ENCODE results near the gene AK1.
"Not testable (repeated sequence)": the region's sequence is repeated elsewhere in the genome, so short reads cannot be mapped to it uniquely, and the experiment has no call there.

The AK1 gene

DNA sequence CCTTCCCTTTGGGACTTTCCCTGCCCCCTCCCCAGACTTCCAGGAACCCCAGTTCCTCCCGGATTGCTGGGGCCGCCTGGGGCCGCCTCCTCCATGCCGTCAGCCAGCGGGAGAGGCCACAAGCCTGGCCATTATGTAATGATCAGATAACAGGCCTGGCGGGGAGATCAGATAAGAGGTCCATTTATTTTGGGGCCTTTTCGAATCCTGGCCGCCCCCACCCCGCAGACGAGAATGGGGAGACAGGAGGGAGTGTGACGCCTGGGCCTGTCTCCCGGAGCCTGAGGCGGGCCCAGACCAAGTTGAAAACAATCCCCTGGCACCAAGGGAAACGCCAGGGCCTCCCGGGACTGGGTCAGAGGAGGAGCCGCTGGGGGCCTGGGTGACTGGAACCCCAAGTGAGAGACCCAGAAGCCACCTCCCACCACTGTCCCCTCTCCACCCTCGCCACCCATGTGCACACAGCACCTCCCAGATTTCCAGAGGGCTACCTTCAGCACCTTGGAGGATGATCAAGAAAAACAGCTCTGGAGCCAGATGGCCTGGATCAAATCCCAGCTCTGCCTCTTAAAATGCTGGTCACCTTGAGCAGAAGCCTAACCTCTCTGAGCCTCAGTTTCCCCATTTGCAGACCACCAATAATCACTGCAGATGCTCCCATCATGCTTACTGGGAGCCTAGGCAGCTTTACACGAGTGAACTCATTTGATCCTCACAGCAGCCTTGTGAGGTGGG, 30.9 kb downstream of the AK1 start:
- DNase-seq: no peak

DNA sequence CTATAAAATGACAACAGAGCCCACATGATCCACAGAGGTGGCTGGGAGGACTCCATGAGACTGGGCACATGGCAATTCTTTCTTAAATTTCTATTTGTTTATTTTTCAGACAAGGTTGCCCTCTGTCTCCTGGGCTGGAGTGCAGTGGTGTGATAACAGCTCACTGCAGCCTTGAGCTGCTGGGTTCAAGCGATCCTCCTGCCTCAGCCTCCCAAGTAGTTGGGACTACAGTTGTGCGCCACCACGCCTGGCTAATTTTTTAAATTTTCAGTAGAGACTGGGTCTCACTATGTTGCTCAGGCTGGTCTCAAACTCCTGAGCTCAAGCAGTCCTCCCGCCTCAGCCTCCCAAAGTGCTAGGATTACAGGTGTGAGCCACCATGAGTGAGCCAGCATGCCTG, 31.9 kb downstream of the AK1 start:
- DNase-seq: not testable (repeated sequence)

DNA sequence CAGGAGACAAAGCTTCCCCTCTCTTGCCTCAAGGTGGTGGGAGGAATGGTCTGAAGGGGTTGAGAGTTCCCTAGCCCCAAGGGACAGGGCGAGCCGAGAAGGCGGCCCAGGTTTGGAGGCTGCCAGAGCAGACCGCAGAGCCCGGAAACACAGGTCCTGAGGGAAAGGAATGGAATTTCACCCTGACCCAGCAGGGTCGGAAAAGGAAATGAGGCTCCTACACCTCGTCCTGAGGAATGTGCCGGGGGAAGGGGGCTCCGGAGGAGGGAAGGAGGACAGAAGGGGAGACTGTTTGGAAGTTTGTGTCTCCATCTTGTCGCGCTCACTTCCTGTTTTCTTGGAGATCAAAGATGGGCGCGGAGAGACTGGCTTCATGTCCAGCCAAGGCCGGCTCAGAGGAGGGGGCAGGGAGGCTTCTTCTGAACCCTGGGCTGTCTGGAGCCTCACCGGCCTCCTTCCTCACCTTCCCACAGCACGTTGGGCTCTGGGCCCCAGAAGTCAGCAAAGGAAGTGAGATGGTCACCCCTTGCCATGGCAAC, 32.6 kb downstream of the AK1 start:
- DNase-seq: no peak

DNA sequence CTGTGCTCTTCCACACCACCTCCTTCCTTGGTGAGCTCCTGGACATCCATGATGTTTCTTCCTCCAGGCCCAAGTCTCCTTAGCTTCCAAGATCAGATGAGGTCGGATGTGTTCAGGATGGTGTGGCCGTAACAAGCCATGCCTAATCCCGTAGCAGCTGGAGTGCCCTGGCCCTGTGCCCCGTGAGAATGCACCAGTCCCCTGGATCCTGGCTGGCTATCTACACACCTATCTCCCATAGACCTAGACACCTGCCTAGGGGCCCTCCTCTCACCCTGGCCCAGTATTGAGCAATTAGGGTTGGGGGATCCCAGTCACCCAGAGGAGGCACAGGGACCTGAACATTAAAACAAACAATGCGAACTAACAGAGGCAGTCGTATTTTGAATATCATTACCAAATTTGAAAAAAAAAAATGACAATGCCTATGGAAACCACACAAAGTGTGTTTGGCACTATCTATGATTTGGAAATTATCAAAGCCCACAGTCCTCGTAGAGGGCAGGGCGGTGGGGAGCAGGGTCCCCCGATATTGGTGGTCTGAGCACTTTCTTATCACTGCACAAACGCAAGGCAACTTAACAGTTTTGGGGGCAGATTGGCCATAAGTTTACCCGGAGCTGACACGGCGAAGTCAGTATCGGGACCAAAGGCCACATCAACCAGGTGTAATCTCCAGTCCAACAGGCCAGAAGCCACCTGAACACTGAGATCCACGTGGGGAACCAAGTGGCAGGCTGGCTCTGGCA, 36.2 kb downstream of the AK1 start:
- no peak for DNase-seq

DNA sequence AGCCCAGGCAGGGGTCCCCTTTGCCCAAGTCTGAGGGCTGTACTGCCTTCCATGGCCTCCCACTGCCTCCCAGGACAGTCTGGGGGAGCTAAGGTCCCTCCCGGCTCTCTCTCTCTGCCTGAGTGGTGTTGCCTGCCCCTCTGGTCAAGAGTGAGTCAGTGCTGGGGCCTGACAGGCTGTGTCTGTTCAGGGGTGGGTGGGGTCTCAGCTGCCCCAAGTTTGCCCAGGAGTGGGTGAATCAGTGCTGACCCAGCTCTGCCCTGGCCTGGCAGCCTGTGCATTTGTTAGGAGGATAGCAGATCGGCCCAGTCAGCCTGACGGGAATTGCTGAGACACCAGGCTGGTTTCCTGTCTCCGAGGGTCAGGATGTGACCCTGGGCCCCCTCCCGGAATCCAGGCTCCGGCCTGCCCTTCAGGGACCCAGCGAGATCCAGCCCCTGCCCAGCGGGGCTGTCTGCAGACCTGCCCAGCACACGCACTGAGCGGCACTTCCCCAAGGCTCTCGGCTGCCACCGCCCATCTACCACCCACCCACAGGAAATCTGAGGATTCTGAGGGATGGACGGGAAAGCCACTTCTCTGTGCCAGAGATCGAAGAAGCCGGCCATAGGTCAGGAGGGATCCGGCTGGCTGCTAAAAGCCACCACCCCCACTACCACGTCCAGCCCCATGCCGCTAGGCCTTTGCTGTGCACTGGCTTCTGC, 38.9 kb downstream of the AK1 start:
- no peak for DNase-seq

DNA sequence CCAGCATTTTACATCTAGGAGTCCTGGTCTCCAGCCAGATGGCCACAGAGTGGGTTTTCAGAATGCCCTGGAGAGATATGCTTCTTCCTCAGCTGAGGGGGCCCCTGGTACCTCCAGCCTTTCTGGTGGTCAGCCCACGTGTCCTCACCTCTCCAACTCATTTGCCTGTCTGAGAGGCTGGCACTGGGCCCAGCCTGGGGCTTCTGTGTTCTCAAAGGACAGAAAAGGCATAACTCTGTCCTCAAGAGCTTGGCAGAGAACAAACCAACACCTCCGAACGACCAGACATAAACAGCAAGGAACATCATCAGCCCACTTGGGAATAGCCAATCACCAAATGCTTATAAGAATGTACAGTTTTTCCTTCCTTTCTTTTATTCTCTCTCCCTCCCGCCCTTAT, 40.1 kb downstream of the AK1 start:
- DNase-seq: no peak

DNA sequence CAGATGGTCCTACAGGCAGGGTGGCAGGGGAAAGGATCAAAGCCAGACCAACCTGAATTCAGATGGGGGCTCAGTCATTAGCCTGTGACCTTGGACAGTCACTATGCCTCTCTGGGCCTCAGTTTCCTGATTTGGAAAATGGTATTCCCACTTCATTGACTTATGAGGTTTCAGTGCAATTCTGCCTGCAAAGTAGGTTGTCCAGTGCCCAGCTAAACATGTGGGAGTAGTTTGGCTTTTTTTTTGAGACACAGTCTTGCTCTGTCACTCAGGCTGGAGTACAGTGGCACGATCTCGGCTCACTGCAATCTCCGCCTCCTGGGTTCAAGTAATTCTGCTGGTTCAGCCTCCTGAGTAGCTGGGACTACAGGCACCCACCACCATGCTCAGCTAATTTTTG, 40.9 kb downstream of the AK1 start:
- not testable (repeated sequence) for DNase-seq

DNA sequence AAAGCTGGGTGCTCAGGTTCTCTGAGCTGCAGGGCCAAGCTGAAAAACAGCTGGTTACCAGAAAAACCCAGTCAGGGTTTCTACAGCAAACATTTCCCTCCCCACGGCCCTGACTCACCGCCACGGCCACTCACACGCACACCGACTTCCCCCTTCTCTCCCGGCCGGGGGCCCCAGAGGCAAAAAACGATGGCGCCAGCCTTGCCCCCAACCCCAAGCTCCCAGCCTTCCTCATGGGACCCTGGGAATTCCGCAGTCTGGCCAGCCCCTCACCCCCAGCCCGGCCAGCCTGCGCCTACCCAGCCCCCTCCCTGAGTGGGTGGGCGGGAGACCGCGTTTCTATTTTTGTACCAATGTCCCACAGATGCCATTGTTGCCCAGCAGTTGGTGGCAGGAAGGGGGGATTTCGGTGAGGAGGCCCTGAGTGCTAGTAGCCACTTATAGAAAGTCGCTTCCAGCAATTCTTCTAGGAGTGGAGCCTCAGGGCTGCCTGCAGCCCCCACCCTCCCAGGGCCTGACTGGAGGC, 41.4 kb downstream of the AK1 start:
- peak; percentile 15 for DNase-seq

DNA sequence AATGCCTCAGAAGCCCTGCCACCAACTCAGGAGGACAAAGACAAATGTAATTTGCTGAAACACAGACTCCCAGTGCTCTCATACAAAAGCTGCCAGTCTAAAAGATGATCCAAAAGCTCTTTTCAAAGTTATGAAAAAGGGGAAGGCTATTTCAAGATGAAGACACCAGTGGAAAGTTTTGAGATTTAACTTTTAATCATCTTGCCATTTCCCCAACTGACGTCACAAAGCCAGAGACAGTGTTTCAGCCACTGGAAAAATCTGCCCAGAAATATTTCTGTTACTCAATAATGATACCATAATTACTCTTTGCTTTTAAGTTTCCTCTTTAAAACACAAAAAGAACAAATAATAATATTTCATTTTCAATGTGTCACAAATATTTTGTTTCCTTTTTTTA, 43.9 kb downstream of the AK1 start:
- no peak for DNase-seq

DNA sequence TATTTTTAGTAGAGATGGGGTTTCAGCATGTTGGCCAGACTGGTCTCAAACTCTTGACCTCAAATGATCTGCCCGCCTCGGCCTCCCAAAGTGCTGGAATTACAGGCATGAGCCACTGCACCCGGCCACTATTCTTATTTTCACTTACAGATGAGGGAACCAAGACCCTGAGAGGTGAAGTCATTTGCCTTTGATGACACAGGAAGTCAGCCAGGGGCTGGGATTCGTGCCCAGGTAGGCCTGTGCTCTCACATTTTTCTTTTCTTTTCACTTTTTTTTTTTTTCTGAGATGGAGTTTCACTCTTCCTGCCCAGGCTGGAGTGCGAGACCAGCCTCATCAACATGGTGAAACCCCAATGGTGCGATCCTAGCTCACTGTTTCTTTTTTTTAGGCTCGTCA, 45.2 kb downstream of the AK1 start:
- no peak for DNase-seq

DNA sequence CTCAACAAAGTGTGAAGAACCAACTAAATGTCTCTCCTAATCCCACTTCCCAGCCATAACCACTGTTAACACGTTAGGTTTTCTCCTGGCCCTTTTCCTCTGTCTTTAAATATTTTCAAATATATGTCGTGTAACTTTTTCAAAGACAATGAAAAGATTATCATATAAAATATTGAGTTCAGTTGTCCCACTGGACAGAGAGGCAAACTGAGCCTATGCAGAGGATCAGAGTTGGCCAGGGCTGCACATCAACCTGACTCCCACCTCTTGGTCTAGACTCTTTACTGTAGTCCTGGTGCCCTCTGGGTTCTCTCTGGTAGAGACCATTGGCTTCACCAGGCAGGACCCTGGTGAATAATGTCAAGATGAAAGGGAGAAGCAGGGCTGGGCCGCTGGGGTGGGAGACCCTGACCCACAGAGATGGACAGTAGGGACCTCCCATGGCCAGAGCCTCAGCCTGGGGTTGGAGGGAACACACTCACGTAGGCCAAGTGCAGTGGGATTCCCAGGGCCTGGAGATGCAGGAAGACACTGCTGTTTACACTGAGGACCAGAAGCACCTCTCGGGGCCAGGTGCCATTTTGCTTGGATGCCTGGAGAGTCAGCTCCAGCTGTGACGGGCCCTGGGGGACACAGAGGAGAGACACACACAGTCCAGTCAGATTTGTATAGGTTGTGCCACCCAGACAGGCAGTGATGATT, 48.1 kb downstream of the AK1 start:
- no peak for DNase-seq

DNA sequence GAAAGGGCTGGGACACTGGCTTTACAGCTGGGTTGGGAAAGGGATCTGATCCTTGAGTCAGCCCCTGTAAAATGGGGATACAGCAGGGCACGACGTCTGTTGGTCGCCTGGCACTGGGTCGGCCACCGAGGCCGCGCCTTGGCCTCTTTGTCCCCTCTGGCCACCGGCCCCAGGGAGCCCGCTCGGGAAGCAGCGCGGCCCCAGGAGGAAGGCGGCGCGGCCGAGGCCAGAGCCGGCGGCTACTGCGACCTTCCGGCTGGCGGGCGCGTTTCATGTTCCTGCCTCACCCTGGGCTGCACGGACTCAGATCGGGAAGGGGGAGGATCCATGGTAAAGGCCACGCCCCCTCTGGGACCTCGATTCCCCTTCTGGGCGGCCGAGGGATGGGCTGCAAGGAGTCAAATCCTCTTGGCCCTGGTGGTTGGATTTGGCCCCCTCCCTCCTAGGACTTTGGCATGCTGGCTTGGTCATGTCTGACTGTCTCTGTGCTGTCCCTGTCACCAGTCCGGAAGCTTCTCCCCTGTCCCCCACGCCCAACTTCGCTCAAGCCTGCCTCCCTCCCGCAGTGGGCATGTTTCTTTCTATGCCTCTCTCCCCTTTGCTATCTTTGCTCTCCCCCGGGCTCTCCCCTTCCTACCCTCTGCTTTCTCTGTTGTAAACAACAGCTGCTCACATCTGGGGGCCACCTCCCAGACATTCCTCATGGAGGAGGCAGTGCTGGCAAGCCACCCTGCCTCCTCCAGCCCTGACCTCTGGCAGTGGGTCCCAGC, 49.0 kb downstream of the AK1 start:
- DNase-seq: no peak

DNA sequence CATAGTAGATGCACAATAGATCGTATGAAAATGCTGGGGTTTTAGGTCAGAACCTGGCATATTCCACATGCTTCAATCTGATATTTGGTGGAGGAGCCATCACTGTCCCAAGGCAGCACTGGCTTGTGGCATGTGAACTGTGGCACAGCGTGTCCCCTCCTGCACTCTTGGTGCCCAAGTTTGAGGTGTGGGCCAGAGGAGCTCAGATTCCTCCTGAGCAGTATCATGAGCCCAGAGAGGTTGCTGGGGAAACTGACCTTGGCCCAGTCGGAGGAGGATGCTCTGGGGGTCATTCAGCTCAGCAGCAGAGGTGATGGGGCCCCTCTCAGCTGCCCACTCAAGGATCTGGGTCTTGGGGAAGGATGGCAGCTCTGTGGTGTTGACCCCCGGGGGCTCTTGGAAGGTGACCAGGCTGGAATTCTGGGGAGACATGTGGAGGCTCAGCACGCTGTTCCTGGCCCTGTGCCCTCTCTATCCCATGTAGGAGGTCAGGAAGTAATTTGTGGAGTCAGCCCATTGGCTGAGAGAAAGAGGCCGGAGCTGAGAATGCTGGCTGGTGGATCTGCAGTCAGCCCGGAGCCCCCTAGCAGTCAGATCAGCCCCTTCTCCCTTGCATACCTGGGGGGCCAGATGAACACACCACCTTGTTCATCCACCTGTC, 51.1 kb downstream of the AK1 start:
- no peak for DNase-seq

DNA sequence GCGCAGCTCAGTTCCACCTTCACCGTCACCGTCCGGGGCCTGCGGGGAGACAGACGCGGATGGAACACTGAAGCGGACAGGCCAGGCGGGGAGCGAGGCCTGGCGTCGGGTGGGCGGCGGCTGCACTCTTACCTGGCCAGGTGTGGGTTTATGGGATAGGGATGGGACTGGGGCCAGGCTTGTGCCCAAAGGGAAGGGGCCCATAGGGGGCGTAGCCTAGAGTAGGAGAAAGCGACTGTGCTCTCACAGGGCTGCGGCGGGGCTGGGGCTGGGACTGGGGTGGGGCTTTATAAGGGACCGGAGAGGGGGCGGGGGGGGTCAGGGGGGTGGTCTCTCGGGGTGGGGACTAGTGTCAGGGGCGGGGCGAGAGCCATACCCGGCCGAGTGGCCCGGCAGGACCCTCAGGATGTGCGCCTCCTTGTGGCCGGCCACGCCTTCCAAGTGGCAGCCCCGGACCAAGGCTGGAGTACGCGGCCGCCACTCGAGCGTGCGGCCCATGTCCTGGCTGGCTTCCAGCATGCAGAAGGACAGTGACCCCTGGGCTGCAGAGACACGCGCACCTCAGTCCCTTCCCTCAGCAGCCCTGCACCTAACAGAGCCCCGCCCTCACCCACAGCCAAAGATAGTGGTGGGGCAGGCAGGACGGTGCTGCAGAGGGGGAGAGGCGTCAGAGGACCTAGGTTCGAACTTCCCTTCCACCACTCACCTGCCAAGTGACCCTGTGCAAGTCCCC, 52.0 kb downstream of the AK1 start:
- no peak for DNase-seq

DNA sequence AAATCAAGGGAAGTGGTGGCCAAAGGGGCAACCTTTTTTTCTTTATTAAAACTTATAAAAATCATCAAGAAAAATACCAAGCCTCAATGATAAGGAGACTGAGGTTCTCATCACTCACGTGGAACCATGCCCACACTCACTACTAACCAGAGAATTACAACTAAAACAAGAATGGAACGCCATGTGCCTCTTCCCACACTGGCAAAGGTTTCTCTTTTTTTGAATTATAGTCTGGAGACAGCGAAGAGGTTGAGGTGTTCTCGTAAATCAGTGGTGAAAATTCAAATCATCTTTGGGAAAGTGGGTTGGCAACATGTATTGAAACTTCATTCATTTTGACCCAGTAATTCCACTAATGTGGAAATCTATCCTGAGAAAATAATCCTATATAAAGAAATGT, 55.4 kb downstream of the AK1 start:
- DNase-seq: no peak

DNA sequence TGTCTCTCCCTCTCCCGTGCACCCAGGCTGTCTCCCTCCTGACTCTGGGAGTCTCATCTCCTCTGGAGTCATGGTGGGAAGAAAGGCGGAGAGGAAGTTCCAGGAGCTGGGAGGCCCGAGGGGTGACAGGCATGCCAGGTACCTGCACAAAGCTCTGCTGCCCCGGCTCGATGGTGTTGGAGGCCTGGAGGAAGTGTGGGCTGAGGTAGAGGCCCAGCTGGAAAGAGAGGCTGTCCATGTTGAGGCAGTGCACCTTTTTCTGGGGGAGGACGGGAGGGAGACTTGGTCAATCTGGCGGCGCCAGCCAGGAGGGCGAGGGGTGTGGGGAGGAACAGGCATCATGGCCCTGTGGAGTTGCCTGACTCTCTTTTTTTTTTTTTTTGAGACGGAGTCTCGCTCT, 58.9 kb downstream of the AK1 start:
- no peak for DNase-seq

DNA sequence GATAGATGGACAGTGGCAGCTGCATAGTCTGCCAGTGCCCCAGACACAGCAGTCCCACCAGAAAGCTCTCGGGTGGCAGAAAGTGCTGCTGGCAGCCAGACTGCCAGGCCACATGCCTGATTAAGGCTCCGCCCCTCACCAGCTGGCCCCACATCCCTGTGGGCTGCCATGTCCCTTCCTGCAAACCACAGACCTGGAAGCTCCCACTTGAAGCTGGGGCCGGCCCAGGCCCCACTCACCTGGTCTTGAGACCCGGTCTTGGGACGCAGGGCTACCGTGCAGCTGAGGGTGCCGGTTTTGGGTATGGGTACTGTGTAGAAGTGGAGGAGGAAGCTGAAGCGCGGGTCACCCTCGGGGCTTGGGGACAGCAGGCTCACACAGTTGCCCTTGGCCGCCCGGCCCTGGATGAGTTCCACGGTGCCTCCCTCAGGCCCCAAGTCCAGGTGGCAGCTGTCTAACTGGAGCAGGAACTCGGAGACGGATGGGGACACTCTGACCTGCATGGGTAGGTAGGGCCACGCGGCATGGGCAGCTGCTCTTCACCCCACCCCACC, 59.5 kb downstream of the AK1 start:
- no peak for DNase-seq

DNA sequence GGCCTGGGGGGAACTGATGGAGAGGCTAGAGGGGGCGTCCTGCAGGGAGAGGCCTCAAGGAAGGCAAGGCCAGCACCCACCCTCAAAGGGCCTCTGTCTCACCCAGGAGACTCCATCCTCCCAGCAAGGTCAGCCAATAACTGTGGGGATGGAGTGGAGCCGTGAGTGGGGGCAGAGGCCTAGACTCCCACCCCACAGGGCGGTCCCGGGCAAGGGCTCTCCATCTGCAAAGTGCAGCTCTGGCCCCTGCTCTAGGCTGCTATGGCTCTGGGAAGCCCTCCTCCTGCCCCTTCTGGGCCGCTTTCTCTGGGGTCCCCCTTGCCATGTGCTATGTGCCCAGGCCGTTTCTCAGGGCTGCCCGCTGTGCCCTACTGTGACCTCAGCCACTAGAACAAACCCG, 60.7 kb downstream of the AK1 start:
- no peak for DNase-seq

Data from CD4-positive, alpha-beta T cell treated with Interleukin-12 subunit alpha and Interleukin-12 subunit beta, for 1 hour (primary cell).